GM13976 (cell line): Measurements from ENCODE around the gene CSMD2.

ENCODE experiments used
- DNase-seq: peaks from one replicate; pipeline ENCODE4 v3.0.0; 2012; ENCODE audit warnings: low spot score
- in situ Hi-C: fragments of 300-500 bp; cut with MboI; formaldehyde crosslinking; loops from one replicate; pipeline ENCODE4 v1.12.0; 2022; ENCODE audit warnings: low sequenced_read_pairs, mixed read lengths, inconsistent platforms; ENCODE audit not compliant: unreplicated experiment
- TF ChIP-seq, protein P1 (sequence below): IDR thresholded peaks from 2 replicates; pipeline ENCODE4 v1.5.1; 2012; ENCODE audit warnings: borderline replicate concordance, mild to moderate bottlenecking; ENCODE audit not compliant: insufficient read depth; ENCODE audit errors: extremely low read depth, missing control alignments, control extremely low read depth

The CSMD2 gene

DNA sequence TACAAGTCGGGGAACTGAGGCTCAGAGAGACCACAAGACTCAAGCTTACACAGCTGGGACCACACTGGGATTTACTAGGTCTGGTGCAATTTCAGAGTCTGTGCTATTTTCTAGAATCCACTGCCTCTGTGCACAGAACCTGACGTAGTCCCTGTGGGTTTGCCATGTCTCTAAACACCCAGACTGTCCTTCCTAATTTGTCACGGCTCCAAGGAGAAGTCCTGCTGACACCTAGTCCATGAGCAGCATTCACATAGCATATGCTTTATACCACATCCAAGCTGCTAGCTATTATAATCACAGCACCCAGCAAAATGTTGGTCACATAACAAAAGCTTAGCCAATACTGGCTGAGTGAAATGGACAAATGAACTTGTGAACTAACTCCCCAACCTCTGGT lies 380.2 kb downstream of the CSMD2 start:
- in situ Hi-C loops: no loop called here
- TF ChIP-seq, protein P1, sequence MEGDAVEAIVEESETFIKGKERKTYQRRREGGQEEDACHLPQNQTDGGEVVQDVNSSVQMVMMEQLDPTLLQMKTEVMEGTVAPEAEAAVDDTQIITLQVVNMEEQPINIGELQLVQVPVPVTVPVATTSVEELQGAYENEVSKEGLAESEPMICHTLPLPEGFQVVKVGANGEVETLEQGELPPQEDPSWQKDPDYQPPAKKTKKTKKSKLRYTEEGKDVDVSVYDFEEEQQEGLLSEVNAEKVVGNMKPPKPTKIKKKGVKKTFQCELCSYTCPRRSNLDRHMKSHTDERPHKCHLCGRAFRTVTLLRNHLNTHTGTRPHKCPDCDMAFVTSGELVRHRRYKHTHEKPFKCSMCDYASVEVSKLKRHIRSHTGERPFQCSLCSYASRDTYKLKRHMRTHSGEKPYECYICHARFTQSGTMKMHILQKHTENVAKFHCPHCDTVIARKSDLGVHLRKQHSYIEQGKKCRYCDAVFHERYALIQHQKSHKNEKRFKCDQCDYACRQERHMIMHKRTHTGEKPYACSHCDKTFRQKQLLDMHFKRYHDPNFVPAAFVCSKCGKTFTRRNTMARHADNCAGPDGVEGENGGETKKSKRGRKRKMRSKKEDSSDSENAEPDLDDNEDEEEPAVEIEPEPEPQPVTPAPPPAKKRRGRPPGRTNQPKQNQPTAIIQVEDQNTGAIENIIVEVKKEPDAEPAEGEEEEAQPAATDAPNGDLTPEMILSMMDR: no peak
- DNase-seq: no peak

DNA sequence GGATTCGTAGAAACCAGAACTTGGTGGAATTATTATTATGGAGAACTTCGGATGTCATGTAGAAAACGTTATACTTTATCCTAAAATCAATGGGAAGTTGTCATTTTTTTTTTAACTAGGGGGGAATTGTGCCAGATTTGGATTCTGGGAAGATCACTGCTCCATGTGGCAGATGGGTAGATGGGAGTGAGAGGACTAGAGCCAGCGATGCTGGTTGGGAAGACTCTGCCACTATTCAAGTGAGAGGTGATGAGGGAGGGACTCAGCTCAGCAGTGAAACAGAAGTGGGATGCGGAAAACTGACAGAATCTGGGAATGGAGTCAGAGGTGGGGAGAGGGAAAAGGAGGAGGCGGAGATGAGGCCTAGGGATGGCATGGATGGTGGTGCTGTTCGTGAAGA lies 382.3 kb downstream of the CSMD2 start:
- TF ChIP-seq, protein P1: no peak
- in situ Hi-C loops: no loop called here
- no peak for DNase-seq

DNA sequence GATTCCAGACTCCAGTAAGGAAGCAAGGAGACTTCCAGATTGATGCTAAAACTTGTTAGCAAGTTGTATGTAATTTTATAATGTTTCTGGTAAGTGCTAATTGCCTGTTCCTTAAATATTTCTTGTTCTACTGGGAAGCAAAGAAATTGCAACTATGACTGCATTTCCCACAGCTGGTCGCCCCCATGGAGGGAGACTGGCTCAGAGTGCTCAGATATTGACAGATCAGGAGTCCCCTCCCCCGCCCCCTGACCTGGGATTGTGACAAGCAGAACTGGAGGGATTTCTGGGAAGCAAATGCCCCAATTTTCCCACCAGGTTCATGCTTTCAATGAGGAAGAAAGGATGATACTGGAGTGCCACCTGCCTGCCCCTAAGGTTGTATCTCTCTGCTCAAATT lies 383.4 kb downstream of the CSMD2 start:
- DNase-seq: no peak
- TF ChIP-seq, protein P1: no peak
- in situ Hi-C loops: no loop called here

DNA sequence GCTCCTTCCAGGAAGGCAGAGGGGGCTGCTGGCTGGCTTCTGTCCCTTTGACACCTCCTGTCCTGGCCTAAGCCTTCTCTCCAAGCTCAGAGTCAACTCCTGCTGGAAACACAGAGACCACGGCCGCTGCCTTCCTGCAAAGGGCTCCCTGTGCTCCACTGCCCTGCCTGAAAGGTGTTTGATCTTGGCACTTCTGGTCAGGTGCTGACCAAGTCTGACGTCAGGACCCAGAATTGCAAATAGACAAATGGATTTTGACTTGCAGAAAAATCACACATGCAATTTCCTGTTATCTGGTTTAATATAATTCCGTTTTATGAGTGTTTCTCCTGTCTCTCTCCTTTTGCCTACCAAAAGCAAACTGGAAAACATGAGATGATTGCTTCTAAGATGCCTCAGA lies 387.7 kb downstream of the CSMD2 start:
- TF ChIP-seq, protein P1: no peak
- in situ Hi-C loops: no loop called here
- DNase-seq: no peak

DNA sequence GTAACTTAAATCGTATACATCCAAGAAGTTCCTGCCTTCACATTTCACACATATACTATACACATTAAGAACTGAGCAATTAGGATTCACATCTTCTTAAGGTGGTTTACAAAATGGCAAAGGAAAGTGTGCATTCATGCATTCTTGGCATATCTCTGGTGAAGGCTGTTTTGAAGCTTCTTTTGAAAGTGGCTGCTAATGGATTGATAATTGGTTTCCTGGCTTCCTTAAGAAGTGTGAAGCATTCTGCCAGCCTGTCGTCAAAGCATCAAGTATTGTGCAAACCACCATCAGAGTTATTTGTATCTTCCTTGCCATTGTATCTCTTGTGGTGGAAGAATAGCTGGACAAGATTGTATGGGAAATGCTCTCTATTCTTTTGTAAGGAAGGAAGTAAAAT lies 396.2 kb downstream of the CSMD2 start:
- TF ChIP-seq, protein P1: no peak
- in situ Hi-C loops: loop anchor here (25.0 kb wide), 1 partner anchor 93 kb away; the partner anchor contains the start of gene HMGB4
- no peak for DNase-seq

DNA sequence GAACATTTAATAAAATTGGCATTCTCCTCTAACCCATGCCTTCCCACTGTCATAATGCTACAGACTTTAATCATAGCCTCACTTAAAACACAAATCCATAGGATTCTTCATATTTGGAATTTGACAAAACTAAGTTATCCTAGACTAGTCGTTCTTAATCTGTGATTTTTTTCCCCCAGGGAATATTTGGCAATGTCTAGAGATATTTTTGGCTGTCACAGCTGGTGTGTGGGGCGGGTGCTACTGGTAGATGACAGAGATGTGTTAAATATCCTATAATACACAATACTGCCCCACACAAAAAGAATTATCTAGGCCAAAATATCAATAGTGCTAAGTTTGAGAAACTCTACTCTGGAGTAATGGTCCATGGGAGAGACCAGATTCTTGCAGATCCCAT lies 396.9 kb downstream of the CSMD2 start:
- no peak for DNase-seq
- TF ChIP-seq, protein P1: no peak
- in situ Hi-C loops: loop anchor here (25.0 kb wide), 1 partner anchor 94 kb away; the partner anchor contains the start of gene HMGB4

DNA sequence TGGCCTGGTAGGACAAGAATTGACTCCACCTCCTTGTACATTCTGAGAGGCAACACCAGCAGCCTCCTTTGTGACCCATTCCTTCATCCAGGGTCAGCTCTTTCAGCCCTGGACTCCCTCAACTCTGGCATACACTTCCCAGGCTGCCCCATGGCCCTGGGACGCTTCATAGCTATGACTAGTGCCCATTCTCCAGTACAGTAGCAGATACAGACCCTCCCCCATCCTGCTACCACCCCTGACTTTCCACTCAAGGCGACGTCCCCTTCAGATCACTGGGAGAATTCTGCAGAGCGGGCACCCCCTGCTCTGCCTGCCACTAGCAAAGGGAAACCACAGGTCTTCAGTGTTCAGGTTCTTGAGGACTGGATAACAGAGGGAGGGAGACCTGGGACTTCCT lies 400.9 kb downstream of the CSMD2 start:
- DNase-seq: no peak
- TF ChIP-seq, protein P1: no peak
- in situ Hi-C loops: loop anchor here (25.0 kb wide), 1 partner anchor 98 kb away; the partner anchor contains the start of gene HMGB4
